OCI-LY3 (cell line): ENCODE data around the gene ANK2.

Source experiments
- H2AFZ ChIP-seq: fragments of 200-600, 300-600 bp; shearing (Covaris generic); 2 replicates; pipeline ENCODE4 v1.6.0; 2014; ENCODE audit warnings: antibody characterized with exemption, low read depth, low read length
- H3K27ac ChIP-seq: fragments of 200-600, 300-600 bp; sonication (generic); 2 replicates; pipeline ENCODE4 v1.5.1; 2014; ENCODE audit warnings: mild to moderate bottlenecking, low read length, moderate library complexity, mixed read lengths
- H3K27me3 ChIP-seq: fragments of 200-600, 300-600 bp; sonication (generic); 2 replicates; pipeline ENCODE4 v1.6.1; 2014; ENCODE audit warnings: low read depth, low read length, mixed read lengths
- H3K36me3 ChIP-seq: fragments of 200-600, 300-600 bp; sonication (generic); replicated peaks from 2 replicates; pipeline ENCODE3; 2014; ENCODE audit warnings: low read depth, low read length, mixed read lengths
- H3K4me1 ChIP-seq: fragments of 300-600, 200-600 bp; sonication (generic); 2 replicates; pipeline ENCODE4 v1.6.1; 2014; ENCODE audit warnings: low read length, mixed read lengths
- H3K4me2 ChIP-seq: fragments of 200-600, 300-600 bp; sonication (generic); 2 replicates; pipeline ENCODE4 v1.6.1; 2014; ENCODE audit warnings: low read length, mixed read lengths
- H3K4me3 ChIP-seq: fragments of 300-600, 200-600 bp; sonication (generic); 2 replicates; pipeline ENCODE4 v1.5.1; 2014; ENCODE audit warnings: antibody characterized with exemption, mild to moderate bottlenecking, low read length, moderate library complexity
- H3K79me2 ChIP-seq: fragments of 300-600, 200-600 bp; shearing (Covaris generic); 2 replicates; pipeline ENCODE4 v1.6.1; 2014; ENCODE audit warnings: mild to moderate bottlenecking, low read length, mixed read lengths
- H3K9ac ChIP-seq: fragments of 300-600, 200-600 bp; shearing (Covaris generic); 2 replicates; pipeline ENCODE4 v1.6.0; 2014; ENCODE audit warnings: mild to moderate bottlenecking, low read length, moderate library complexity
- H3K9me3 ChIP-seq: fragments of 200-600, 300-600 bp; shearing (Covaris generic); 2 replicates; pipeline ENCODE4 v1.6.1; 2014; ENCODE audit warnings: low read length, mixed read lengths; ENCODE audit not compliant: insufficient read depth
- H4K20me1 ChIP-seq: fragments of 200-600, 300-600 bp; sonication (generic); 2 replicates; pipeline ENCODE4 v1.6.1; 2016; ENCODE audit warnings: low read length, mixed read lengths; ENCODE audit not compliant: insufficient read depth
- CTCF ChIP-seq: fragments of 200-600, 300-600 bp; sonication (generic); IDR thresholded peaks from 2 replicates; pipeline ENCODE4 v1.5.1; 2014; ENCODE audit warnings: antibody characterized with exemption, low read length, low read depth
- EZH2phosphoT487 ChIP-seq: fragments of 200-600 bp; shearing (Covaris generic); IDR thresholded peaks from 2 replicates; pipeline ENCODE4 v1.6.1; 2018; ENCODE audit warnings: antibody characterized with exemption, mixed run types, low read depth

Gene ANK2

GRCh38 chr4:113302051-113302450 is 252.6 kb downstream of the ANK2 start:
- H3K27ac ChIP-seq, result no peak overlapping the region
- H3K79me2 ChIP-seq, result no peaks in the 10 kb centered on the region
- TF ChIP-seq CTCF (no peak), EZH2phosphoT487 (no peak)
- H3K4me2 ChIP-seq, result no peak overlapping the region
- no peak overlapping the region for H2AFZ ChIP-seq
- no peaks in the 10 kb centered on the region for H3K4me1 ChIP-seq
- H3K9me3 ChIP-seq, result no peaks in the 10 kb centered on the region
- no peak overlapping the region for H3K9ac ChIP-seq
- no peaks in the 10 kb centered on the region for H3K27me3 ChIP-seq
- no peak overlapping the region for H3K4me3 ChIP-seq
- H4K20me1 ChIP-seq, result no peaks in the 10 kb centered on the region
- H3K36me3 ChIP-seq, result no peaks in the 10 kb centered on the region

- no peak overlapping the region for H3K9ac ChIP-seq
- no peak overlapping the region for H3K4me2 ChIP-seq
- no peaks in the 10 kb centered on the region for H3K79me2 ChIP-seq
- H2AFZ ChIP-seq, result no peak overlapping the region
- no peaks in the 10 kb centered on the region for H3K4me1 ChIP-seq
- H3K27me3 ChIP-seq, result no peaks in the 10 kb centered on the region
- no peaks in the 10 kb centered on the region for H3K36me3 ChIP-seq
- H3K4me3 ChIP-seq, result no peak overlapping the region
- no peaks in the 10 kb centered on the region for H4K20me1 ChIP-seq
- no peak overlapping the region for H3K27ac ChIP-seq
- H3K9me3 ChIP-seq, result no peaks in the 10 kb centered on the region
- TF ChIP-seq CTCF (no peak), EZH2phosphoT487 (no peak)
Observed at GRCh38 chr4:113303315-113303714, 253.9 kb downstream of the ANK2 start.

GRCh38 chr4:113311047-113311446 is 261.6 kb downstream of the ANK2 start:
- Histone ChIP-seq H3K9me3 (no peaks in the 10 kb centered on the region), H3K27ac (no peak overlapping the region), H2AFZ (no peak overlapping the region), H3K4me2 (no peak overlapping the region), H3K9ac (no peak overlapping the region), H3K4me3 (no peak overlapping the region), H3K27me3 (no peaks in the 10 kb centered on the region), H3K4me1 (no peaks in the 10 kb centered on the region), H4K20me1 (no peaks in the 10 kb centered on the region), H3K79me2 (no peaks in the 10 kb centered on the region), H3K36me3 (no peaks in the 10 kb centered on the region)
- TF ChIP-seq EZH2phosphoT487, result no peak
- TF ChIP-seq CTCF, result no peak

DNA sequence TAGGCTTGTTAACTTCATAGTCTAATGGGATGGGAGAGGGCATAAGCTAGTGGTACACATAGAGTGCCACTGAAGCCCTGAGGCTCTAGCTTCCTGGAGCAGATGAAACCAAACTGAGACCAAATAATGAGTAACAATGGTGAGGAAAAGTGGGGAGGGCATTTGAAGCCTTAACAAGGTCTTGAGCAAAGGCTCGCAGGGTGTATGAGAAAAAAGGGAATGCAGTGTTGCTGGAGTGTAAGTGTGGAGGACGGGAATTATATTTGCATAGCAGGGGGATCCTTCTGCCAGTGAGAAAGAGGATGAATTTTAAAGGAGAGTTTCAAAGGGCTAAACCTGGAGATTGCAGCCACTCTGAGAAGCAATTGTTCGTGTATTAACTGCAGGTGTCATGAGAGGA is 263.1 kb downstream of the ANK2 start:
- H3K9me3 ChIP-seq, result no peaks in the 10 kb centered on the region
- no peaks in the 10 kb centered on the region for H3K36me3 ChIP-seq
- no peak overlapping the region for H3K9ac ChIP-seq
- no peak overlapping the region for H3K4me2 ChIP-seq
- no peak overlapping the region for H3K27ac ChIP-seq
- no peaks in the 10 kb centered on the region for H3K27me3 ChIP-seq
- TF ChIP-seq CTCF, result no peak
- no peak for TF ChIP-seq EZH2phosphoT487
- no peaks in the 10 kb centered on the region for H3K79me2 ChIP-seq
- H3K4me3 ChIP-seq, result no peak overlapping the region
- H3K4me1 ChIP-seq, result peaks cover 9% of the 10 kb centered on the region
- no peaks in the 10 kb centered on the region for H4K20me1 ChIP-seq
- no peak overlapping the region for H2AFZ ChIP-seq
